ENCODE measurements around the gene GPR26. TPM values are rescaled to one million over a fixed set of nuclear protein-coding genes. Genes with fewer than 3 reads are reported as not detected.

The GPR26 gene, protein sequence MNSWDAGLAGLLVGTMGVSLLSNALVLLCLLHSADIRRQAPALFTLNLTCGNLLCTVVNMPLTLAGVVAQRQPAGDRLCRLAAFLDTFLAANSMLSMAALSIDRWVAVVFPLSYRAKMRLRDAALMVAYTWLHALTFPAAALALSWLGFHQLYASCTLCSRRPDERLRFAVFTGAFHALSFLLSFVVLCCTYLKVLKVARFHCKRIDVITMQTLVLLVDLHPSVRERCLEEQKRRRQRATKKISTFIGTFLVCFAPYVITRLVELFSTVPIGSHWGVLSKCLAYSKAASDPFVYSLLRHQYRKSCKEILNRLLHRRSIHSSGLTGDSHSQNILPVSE
- not detected in 2 replicates for total RNA-seq (ENCODE audit: low replicate concordance)

DNA sequence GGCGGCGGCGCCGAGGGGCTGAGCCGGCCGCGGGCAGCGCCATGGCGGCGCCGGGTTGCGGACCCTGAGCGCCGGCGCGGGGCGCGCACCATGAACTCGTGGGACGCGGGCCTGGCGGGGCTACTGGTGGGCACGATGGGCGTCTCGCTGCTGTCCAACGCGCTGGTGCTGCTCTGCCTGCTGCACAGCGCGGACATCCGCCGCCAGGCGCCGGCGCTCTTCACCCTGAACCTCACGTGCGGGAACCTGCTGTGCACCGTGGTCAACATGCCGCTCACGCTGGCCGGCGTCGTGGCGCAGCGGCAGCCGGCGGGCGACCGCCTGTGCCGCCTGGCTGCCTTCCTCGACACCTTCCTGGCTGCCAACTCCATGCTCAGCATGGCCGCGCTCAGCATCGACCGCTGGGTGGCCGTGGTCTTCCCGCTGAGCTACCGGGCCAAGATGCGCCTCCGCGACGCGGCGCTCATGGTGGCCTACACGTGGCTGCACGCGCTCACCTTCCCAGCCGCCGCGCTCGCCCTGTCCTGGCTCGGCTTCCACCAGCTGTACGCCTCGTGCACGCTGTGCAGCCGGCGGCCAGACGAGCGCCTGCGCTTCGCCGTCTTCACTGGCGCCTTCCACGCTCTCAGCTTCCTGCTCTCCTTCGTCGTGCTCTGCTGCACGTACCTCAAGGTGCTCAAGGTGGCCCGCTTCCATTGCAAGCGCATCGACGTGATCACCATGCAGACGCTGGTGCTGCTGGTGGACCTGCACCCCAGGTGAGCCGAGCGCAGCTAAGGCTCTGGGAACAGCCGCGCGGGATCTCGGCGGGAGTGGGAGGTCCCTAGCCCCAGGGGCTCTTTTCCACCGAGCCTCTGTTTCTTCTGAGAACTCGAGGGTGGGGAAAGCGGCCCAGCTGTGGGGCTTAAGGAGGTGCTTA, at the start of gene GPR26:
TSS of gene GPR26 (plus strand) at position 38 of the 919 bp plus-strand sequence. CDS start at position 91, 53 bp downstream.

Other genes with a start within 250 kb of the GPR26 start
- gene CPXM2, start 225.5 kb downstream of the GPR26 start, total RNA-seq (ENCODE audit: low replicate concordance), result 19.4 and 45.6 TPM in 2 replicates